Activated CD8-positive, alpha-beta T cell treated with anti-CD3 and anti-CD28 coated beads for 36 hours (primary cell): ENCODE measurements around the gene CCL13. TPM values are rescaled to one million over a fixed set of nuclear protein-coding genes. Genes with fewer than 3 reads are reported as not detected.

Experiments
- ATAC-seq: fragments of 200-7000 bp; cut with Tn5 transposase; one replicate; pipeline ENCODE4 v1.10.0; 2021; ENCODE audit warnings: mild to moderate bottlenecking, moderate library complexity
- CTCF ChIA-PET: fragments of 350-600 bp; sonication (Branson Sonifier 250); formaldehyde crosslinking; loops from one replicate; lab custom pipeline; 2021; ENCODE audit warnings: antibody characterized with exemption; lab: Charles Lee
- POLR2A ChIA-PET: fragments of 350-600 bp; sonication (Branson Sonifier 250); formaldehyde crosslinking; loops from one replicate; lab custom pipeline; 2021; ENCODE audit warnings: antibody characterized with exemption; lab: Charles Lee
- DNase-seq: peaks from one replicate; pipeline ENCODE4 v3.0.0-alpha.2; 2020
- H3K27ac Mint-ChIP-seq: one replicate; pipeline ENCODE4 v1.8.0; 2021; ENCODE audit warnings: mild to moderate bottlenecking, mixed read lengths
- H3K27me3 Mint-ChIP-seq: one replicate; pipeline ENCODE4 v1.8.0; 2021; ENCODE audit warnings: mixed read lengths
- H3K36me3 Mint-ChIP-seq: one replicate; pipeline ENCODE4 v1.8.0; 2021; ENCODE audit warnings: low read depth, mixed read lengths
- H3K4me1 Mint-ChIP-seq: one replicate; pipeline ENCODE4 v1.8.0; 2021; ENCODE audit warnings: low read depth, mixed read lengths
- H3K4me3 Mint-ChIP-seq: one replicate; pipeline ENCODE4 v1.8.0; 2021; ENCODE audit warnings: mild to moderate bottlenecking, moderate library complexity, mixed read lengths
- H3K9me3 Mint-ChIP-seq: one replicate; pipeline ENCODE4 v1.8.0; 2021; ENCODE audit warnings: mixed read lengths
- intact Hi-C: fragments of 100-400 bp; cut with micrococcal nuclease; formaldehyde crosslinking; loops from one replicate; pipeline ENCODE4 v1.10.0; 2022
- total RNA-seq, 2 experiments: library from RNA; stranded (reverse); gene quantifications; one replicate each; pipeline ENCODE4 v1.2.3, GENCODE V29; 2021
- TF ChIP-seq, protein P1 (sequence below): fragments of 200-600 bp; IDR thresholded peaks from one replicate; pipeline ENCODE4 v1.8.0; 2022; ENCODE audit warnings: antibody characterized with exemption, mild to moderate bottlenecking

Gene CCL13
- total RNA-seq, 2 experiments from 2014 or later: not detected

GRCh38 chr17:34391241-34391640 is 35.0 kb downstream of the CCL13 start:
- no peak overlapping the region for H3K4me3 Mint-ChIP-seq
- DNase-seq (no peak), ATAC-seq (no peak)
- ChIA-PET POLR2A (no interaction called here), CTCF (interaction anchor here (1.0 to 4.5 kb wide), 2 partner anchors 29 to 191 kb away, joined by 3 to 16 read pairs; partner anchors contain the start of gene CCL1)
- H3K27ac Mint-ChIP-seq: no peak overlapping the region
- peaks cover 13% of the 10 kb centered on the region for H3K4me1 Mint-ChIP-seq
- TF ChIP-seq, protein P1, sequence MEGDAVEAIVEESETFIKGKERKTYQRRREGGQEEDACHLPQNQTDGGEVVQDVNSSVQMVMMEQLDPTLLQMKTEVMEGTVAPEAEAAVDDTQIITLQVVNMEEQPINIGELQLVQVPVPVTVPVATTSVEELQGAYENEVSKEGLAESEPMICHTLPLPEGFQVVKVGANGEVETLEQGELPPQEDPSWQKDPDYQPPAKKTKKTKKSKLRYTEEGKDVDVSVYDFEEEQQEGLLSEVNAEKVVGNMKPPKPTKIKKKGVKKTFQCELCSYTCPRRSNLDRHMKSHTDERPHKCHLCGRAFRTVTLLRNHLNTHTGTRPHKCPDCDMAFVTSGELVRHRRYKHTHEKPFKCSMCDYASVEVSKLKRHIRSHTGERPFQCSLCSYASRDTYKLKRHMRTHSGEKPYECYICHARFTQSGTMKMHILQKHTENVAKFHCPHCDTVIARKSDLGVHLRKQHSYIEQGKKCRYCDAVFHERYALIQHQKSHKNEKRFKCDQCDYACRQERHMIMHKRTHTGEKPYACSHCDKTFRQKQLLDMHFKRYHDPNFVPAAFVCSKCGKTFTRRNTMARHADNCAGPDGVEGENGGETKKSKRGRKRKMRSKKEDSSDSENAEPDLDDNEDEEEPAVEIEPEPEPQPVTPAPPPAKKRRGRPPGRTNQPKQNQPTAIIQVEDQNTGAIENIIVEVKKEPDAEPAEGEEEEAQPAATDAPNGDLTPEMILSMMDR: no peak
- no peaks in the 10 kb centered on the region for H3K36me3 Mint-ChIP-seq
- no peaks in the 10 kb centered on the region for H3K9me3 Mint-ChIP-seq
- H3K27me3 Mint-ChIP-seq: peaks cover 7% of the 10 kb centered on the region
- intact Hi-C loops: no loop called here

DNA sequence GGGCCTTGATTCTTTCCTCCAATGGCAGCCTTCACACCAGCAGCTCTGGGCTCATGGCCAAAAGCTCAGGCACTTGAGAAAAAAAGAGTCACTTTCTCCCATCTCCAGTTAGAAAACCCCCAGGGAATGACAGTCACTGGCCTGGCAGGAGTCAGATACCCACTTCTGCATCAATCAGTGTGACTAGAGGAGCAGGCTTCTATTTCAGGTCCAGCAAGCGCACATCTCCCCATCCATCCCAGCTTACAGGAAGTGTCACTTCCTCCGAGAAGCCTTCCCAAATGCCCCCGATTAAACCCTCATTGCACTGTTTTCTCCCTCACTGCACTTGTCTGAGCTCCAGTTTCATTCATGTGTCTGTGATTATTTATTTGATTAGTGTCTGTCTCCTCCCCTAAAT is 37.1 kb downstream of the CCL13 start:
- CTCF ChIA-PET: interaction anchor here (0.6 to 4.5 kb wide), 3 partner anchors 15 to 729 kb away, joined by 3 to 16 read pairs (median 3); partner anchors contain the start of gene CCL1
- ATAC-seq: no peak
- Mint-ChIP-seq H3K4me1 (peaks cover 3% of the 10 kb centered on the region), H3K27me3 (peaks cover 9% of the 10 kb centered on the region), H3K27ac (no peak overlapping the region), H3K36me3 (no peaks in the 10 kb centered on the region), H3K9me3 (no peaks in the 10 kb centered on the region), H3K4me3 (no peak overlapping the region)
- intact Hi-C loops: no loop called here
- DNase-seq: no peak
- POLR2A ChIA-PET: no interaction called here
- TF ChIP-seq, protein P1: no peak

- ChIA-PET POLR2A (no interaction called here), CTCF (interaction anchor here (1.0 to 1.3 kb wide), 5 partner anchors 10 to 36 kb away, joined by 3 to 7 read pairs (median 4); no protein-coding TSS in a partner anchor)
- no peak for ATAC-seq
- Mint-ChIP-seq H3K4me3 (no peak overlapping the region), H3K36me3 (no peaks in the 10 kb centered on the region), H3K9me3 (no peaks in the 10 kb centered on the region), H3K27ac (no peak overlapping the region), H3K27me3 (peaks cover 11% of the 10 kb centered on the region), H3K4me1 (no peaks in the 10 kb centered on the region)
- TF ChIP-seq, protein P1: no peak
- DNase-seq: no peak
- intact Hi-C loops: no loop called here
Measured at GRCh38 chr17:34397265-34397664, 41.0 kb downstream of the CCL13 start.

DNA sequence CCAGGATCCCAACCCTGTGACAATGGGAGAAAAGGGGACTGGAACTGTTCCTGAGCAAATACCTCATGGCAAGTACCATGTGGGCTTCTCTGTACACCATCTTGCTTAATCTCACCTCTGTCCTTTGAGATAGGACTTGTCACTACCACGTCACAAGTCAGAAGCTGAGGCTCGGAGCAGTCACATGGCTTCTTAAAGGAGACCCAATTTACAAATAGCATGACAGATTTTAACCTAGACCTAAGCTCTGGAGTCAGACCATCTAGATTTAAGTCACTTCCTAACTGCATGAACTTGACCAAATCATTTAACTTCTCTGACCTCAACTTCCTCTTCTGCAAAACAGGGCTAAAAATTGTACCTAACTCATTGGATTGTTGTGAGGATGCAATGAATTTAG is 42.7 kb downstream of the CCL13 start:
- H3K27ac Mint-ChIP-seq: no peak overlapping the region
- peak; percentile 24 for ATAC-seq
- intact Hi-C loops: no loop called here
- ChIA-PET CTCF (interaction anchor here (1.0 to 2.0 kb wide), 4 partner anchors 17 to 198 kb away, joined by 3 to 9 read pairs (median 6); no protein-coding TSS in a partner anchor), POLR2A (interaction anchor here (1.5 kb wide), 1 partner anchor 16 kb away, joined by 3 read pairs; no protein-coding TSS in a partner anchor)
- no peaks in the 10 kb centered on the region for H3K36me3 Mint-ChIP-seq
- H3K4me1 Mint-ChIP-seq: no peaks in the 10 kb centered on the region
- no peak for DNase-seq
- peaks cover 11% of the 10 kb centered on the region for H3K27me3 Mint-ChIP-seq
- no peaks in the 10 kb centered on the region for H3K9me3 Mint-ChIP-seq
- H3K4me3 Mint-ChIP-seq: no peak overlapping the region
- TF ChIP-seq, protein P1: no peak

DNA sequence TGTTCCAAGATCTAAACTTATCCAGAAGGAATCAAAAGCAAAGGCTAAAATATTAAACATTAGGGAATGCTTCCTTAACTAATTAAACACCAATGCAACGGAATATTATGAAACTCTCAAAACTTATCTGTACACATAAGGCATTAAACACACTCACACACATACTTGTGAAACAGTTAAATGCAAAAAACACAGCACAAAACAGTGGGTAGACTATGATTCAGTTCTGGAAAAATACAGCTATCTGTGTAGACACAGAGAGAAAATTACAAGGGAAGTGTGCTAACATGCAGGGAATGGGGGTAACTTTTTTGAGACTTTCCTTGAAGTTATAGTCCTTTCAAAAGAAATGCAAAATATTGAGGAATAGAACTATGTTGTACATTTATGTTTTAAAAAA is 43.4 kb downstream of the CCL13 start:
- DNase-seq (no peak), ATAC-seq (no peak)
- intact Hi-C loops: no loop called here
- Mint-ChIP-seq H3K36me3 (no peaks in the 10 kb centered on the region), H3K4me3 (no peak overlapping the region), H3K4me1 (no peaks in the 10 kb centered on the region), H3K9me3 (no peaks in the 10 kb centered on the region), H3K27me3 (peaks cover 10% of the 10 kb centered on the region), H3K27ac (no peak overlapping the region)
- TF ChIP-seq, protein P1: no peak
- POLR2A ChIA-PET: interaction anchor here (0.5 to 1.5 kb wide), 2 partner anchors 17 to 39 kb away, joined by 3 read pairs; no protein-coding TSS in a partner anchor
- CTCF ChIA-PET: interaction anchor here (1.0 to 2.6 kb wide), 5 partner anchors 18 to 199 kb away, joined by 3 to 10 read pairs (median 7); no protein-coding TSS in a partner anchor
